HTR-8/SVneo (cell line): ENCODE data around the gene SLC35F1.
A peak's percentile ranks its signal among the peaks of the same experiment; 100 is the strongest.

Source experiments
- DNase-seq: peaks from one replicate; pipeline ENCODE4 v3.0.0; 2011; ENCODE audit warnings: low spot score, mixed read lengths; ENCODE audit not compliant: insufficient read length
- FAIRE-seq: peaks from 2 replicates; lab custom pipeline; 2011; peaks lifted over from hg19 to GRCh38; lab: Jason Lieb, UNC

Gene SLC35F1

DNA sequence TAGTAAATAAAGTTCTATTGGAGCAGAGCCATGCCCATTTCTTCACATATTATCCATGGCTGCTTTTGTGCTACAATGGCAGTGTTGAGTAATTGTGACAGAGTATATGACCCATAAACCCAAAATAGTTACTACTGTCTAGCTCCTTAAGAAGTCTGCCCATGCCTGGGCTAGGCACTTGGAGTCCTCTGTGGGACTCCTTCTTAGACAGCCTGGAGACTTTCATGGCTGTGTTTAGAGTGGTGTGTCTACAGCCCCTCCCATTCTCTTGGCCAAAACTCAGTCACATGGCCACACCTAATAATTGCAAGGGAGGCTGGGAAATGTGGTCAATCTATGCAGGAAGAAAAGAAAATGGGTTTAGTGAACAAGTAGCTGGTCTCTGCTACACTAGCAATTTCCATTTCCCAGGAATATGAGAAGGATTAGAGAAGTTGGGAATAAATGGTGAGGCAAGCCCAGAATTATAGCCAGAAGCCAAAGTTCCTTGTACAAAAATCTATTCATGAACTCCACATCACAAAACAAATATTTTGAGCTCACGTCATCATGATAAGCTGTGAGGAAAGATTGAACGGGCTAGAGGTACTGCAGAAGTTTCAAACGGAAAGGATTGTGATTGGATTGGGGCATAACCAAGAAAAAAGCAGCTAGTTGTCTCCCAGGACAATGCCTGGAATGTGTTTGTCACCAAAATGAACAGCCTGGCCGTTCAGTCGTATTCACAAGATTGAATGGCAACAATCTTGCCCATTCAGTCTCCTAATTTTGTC lies 389.3 kb downstream of the SLC35F1 start:
- FAIRE-seq (no peak), DNase-seq (no peak)

DNA sequence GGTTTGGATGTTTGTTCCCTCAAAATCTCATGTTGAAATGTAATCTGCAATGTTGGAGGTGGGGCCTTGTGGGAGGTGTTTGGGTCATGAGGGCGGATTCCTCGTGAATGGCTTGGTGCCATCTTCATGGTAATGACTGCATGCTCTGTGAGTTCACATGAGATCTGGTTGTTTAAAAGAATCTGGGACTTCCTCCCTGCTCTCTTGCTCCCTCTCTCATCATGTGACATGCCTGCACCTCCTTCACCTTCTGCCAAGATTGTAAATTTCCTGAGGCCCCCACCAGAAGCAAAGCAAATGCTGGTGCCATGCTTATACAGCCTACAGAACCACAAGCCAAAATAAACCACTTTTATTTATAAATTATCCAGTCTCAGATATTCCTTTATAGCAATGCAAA lies 390.8 kb downstream of the SLC35F1 start:
- no peak for DNase-seq
- no peak for FAIRE-seq

DNA sequence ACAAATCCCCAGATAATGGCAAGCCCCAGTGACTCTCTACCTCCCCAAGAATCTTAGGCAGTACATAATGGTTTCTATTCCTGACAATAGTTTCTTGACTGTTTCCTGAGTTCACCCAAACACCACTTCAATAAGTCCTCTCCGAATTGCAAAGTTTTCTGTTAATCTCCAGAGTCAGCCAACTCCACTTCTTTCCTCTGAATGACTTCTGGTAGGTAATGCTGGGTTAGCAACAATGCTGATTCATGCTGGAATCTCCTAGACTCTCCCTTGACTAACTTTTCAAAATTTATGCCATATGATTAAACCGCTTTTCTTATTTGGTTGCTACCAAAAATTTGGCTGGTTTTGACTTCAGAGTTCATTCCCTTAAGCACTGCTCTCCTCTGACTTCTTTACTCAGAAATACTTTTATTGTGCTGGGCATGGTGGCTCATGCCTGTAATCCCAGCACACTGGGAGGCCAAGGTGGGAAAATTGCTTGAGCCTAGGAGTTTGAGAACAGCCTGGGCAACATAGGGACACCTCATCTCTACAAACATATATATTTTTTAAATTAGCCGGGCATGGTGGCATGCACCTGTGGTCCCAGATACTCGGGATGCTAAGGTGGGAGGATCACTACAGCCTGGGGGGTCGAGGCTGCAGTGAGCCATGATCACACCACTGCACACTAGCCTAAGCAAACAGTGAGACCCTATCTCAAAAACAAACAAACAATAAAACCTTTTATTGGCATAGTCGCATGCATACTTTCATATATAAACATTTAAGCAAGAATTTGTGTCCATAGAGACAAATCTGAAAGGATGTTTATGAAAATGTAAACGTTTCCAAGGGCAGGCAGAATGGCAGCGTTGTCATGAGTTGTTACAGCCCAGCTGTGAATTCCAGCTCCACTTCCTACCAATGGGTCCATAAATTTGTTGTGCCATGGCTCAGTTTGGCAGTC lies 391.7 kb downstream of the SLC35F1 start:
- FAIRE-seq: no peak

DNA sequence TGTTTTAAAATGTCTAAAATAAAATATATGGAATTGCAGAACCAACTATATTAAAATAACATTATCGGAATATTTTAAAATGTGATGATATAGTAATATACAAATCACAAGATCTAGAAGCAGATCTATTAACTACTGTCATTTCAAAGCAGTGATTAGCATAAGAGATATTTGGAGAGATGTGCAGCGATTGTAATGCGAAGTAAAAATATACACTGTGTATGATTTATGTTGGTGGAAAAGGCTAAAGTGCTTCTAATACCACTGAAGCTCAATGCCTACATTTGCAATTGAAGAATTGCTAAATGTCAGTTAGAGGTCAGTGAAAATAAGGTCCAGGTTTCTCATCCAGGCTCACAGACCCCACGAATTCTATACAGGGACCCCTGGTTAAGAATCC lies 392.4 kb downstream of the SLC35F1 start:
- DNase-seq (no peak), FAIRE-seq (no peak)

More for the DNA sequence above, 391.7 kb downstream of the SLC35F1 start:
- no peak for DNase-seq

DNA sequence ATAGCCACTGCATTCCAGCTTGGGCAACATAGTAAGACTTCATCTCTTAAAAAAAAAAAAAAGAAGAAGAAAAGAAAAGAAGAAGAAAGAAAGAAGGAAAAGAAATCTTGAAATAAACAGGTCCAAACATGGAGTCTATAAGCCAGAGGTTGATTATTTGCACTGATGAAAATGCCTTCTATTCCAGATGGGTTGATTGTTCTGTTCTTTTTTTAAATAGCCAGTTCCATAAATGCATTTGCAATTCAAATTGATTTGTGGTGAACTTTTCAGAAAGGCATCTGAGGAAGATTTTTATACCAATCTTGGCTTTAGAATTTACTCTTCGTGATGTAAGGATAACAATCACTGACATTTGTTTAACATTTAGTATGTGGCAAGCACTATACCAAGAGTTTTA lies 397.3 kb downstream of the SLC35F1 start:
- DNase-seq (no peak), FAIRE-seq (no peak)

DNA sequence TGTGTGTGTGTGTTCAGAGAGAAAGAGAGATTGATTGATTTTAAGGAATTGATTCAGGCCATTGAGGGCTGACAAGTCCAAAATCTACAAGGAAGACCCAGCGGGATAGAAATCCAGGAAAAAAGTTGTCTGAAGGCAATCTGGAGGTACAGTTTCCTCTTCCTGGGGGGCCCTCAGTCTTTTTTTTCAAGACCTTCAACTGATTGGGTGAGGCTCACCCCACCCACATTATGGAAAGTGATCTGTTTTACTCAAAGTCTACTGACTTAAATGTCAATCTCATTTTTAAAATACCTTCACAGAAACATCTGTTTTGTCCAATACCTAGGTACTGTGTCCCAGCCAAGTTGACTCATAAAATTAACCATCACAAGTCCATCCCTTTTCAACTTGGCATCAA lies 398.0 kb downstream of the SLC35F1 start:
- FAIRE-seq: no peak
- DNase-seq: no peak

DNA sequence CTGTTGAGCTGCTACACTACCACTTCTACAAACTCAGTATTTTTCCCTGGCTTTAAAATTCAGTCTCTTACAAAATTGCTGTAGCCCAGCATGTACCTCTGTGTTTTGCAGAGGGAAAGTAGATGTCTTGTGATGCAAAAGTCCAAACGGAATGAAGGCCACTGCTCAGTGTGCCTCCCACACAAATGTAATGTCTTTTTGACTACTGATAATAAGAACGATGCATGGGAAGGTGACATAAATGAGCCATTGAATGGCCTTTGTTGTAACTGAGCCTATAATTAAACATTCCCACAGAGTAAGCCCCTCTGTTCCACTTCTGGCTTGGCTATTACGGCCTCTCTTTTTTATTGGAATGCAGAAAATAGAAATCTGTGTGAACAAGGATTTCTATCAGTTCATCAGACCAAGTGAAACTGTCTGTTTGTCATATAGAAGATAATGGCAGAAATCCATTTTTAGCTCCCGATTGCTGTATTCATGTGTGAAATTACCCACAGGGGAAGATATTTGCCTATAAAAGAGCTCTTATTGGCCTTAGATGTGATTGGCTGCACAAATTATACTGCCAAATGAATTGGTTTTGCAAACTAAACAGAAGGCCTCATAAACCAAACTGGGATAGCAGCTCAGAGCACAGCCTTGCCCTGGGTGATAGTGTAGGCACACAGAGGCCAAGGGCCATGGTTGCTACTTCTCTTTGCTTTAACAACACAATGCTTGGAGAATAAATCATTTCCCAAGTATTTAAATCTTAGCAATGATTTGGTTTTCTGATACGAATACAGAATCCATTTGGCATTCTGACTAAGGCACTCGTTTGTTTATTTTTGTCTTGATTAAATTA lies 399.6 kb downstream of the SLC35F1 start:
- DNase-seq (no peak), FAIRE-seq (no peak)

DNA sequence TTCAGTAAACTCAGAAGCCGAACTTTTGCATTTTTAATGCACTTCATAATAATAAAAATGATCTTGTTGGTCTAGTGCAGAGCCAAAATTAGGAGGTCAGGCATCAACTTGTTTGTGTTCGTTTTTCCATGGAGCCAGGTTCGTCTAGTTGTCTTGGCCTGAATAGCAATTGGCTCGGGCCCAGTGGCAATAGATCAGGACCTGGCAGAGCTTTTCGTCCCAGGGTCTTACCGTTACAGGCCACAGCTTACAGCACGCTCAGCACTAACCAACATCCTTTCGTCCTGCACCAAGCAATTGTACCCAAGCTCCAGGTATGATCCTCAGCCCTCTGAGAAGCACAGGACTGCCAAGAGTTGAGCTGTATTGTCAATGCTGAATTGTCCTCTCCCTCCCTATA lies 400.5 kb downstream of the SLC35F1 start:
- no peak for FAIRE-seq
- no peak for DNase-seq

DNA sequence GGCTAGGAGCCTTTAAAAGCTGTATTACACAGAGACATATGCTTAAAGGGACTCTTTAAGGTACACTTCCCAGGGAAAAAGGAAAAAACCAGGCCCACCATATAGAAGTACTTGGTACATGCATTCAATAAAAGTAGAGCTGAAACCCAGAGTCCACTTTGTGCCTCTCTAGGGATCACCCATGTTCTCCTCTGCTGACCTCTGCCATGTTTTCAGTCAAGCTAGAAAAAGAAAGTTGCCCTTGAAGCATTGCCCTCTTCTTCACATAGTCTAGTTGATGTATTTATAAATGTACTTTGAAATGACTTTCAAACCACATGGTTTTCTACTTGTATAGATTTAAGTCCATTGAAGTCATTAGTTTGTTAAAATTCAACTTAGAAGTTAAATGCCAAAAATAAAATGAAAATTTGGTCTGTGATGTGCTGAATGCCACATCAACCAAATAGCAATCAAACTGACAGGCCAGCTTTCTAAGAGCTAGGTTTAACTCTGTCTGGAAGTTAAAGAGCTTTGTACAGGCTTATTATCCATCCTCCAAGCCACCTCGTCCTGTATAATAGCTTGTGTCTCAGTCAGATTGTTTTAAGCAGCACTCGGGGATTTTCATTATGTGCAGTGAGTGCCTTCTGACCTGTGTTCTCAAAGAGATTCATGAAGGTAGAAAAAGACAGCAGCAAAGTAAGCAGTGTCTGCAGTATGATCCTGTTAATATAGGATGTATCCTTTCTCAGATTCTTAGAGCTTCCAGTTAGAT lies 402.5 kb downstream of the SLC35F1 start:
- FAIRE-seq (no peak), DNase-seq (no peak)

DNA sequence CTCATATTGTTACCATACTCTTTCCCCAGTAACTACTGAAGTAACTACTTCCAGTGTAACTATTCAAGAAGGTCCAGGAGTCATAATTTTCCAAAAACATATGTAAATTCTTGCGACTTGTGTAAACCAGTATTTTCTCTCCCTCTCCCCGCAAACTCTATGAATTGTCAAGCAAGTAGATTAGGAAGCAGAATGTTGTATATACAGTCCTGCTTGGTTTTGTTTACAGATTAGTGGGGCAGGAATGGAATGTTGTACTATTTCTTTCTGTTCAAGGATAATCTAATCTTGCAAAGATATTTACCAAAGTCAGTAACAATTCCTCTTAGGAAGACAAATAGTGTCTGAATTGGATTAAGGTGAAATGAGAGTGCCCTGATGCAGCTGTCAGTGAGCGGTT lies 406.1 kb downstream of the SLC35F1 start:
- FAIRE-seq (no peak), DNase-seq (no peak)

DNA sequence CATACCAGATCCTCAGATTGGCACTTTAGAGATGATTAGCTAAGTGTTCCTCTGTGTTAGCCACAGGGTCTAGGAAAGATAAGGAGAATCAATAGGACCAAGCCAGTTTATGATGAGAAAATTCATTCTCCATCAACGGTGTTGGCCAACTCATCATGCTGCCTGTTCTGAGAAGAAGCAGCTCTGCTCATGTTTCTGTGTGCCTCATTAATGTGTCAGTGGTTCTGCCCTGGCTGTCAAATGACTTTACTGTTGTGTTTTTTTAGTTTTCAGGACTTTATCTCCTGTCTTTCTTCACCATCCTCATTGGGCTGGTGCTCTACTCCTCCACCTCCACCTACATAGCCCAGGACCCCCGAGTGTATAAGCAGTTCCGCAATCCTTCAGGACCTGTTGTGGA lies 406.7 kb downstream of the SLC35F1 start:
- FAIRE-seq (no peak), DNase-seq (no peak)

DNA sequence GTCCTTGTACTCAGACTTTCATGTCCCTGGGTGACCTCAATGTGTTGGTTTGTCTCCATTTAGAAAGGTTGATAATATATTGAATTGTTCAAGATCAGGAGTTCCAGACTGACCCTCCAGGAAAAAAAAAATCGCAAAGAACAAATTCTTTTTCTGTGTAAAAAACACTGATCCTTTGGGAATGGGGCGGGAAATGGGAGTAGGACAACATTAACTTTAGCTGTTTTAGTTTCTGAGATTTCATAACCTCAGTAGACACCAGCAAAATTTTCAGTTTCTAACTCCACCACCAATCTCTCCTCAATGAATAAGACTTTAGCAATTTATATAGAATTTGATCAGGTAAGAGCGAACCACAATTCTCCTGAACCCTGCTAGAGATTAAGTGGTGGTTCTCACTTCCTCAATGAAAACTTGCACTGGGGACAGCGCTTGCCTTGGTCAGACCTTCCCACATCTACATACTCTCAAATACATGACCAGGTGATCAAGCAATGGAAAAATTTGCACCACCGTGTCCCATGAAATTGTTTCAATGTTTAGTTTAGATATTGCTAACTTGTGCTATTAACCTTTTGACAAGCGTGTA lies 409.8 kb downstream of the SLC35F1 start:
- no peak for DNase-seq
- no peak for FAIRE-seq

DNA sequence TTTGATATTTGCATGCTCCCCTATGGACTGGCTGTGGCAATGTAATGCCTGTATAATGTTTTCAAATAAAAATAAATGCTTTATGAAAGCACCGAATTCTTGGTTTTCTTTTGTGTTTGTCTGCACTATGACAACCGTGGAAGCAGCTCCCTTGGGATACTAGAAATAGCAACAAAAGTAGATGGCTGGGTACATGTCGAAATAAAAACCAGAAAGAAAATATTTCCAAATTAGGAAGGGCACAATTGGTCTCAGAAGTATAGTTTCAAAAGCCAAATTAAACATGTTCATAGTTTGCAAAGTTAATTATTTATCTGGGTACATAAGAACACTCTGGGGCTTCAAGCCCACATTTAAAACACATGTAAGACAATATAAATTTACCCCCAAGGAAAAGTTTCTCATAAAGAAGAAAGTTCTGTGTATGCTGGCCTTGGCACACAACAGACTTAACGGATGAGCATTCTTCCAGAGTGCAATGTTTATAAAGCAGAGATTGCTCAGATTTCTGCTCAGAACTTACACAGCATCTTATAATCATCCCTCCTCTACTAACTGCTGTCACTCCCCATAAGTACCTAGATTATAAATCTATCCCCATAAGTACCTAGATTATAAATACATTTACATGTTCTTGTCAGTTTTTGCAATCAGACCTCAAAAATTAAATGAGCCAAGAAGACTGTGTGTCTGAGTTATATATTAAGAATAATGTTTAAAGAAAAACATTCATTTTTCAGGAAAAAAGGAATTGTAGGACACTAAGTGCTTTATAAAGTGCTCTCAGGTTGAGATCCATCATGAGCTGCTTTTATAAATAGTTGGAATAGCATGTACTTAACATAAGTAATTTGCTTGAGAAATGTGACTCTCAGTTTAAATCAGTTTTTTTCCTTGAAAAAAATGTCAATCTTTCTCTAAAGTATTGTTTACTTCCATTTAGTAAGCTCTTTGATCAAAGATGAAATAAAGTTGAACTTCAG lies 410.8 kb downstream of the SLC35F1 start:
- no peak for DNase-seq

DNA sequence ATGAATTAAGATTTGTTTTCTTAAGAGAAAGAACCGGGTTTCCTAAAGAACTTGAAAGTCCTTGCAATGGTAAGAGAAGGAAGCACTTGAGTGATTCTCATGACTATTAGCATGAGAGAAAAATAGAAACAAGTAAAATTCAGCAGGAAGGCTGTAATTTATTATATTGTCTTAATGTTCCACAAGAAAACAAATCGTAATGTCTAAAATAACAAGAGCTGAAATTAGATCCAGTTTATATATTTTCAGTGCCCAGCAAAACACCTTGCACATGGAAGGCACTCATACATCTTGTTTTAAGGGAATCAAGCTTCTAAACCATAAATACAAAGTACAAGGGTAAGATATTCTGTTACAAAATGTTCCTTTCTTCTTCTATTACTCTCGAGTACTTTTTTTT lies 411.6 kb downstream of the SLC35F1 start:
- no peak for FAIRE-seq

More for the DNA sequence above, 410.8 kb downstream of the SLC35F1 start:
- no peak for FAIRE-seq

DNA sequence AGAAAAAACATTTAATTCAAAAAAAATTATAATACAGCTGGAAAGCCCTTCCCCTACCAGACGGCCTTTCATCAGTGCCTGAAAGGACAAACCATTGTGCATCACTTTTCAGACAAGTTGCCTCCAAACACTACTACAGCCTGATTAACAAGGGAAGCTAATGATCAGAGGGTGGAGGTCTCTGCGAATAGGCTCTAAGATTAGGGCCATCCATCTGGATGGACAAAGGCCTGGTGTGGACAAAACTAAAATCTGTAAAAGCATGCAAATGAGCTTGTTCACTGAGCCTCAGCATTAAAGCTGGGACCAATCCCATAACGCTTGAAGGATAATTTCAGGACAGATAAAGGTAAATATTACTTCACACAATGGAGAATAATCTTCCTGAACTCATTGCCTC lies 412.4 kb downstream of the SLC35F1 start:
- DNase-seq: no peak
- no peak for FAIRE-seq

More for the DNA sequence above, 411.6 kb downstream of the SLC35F1 start:
- no peak for DNase-seq

DNA sequence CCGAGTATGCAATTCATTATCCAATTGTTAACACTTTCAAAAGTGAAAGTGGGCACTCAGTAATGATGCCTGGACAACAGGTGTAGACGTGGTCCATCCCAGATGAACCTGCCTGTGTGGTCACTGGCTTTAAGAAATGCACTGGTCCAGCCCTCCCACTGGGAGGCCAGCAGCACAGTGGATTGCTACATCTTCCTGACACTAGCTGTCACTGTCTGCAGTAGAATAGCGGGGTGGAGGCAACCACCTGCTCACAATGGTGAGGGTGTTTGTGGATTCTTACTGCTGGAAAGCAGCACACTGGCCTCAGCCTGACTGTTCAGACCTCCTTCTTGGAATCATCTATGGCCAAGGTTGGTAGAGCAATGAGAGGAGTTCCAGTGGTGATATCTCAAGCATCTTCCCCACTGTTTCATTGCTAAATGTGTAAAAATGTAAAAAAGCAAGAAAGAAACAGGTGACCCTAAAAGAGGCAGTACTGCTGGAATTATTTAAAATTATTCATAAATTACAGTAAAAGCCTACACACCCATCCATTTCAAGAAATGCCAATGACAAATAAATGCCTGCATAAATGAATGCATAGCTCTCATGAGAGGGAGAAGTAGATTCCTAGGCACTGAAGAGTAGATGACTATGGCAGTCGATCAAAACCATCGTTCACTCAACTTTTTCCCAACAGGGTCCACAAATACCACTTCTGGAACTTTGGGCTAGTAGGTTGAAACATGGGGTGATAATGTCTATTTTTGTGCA lies 413.0 kb downstream of the SLC35F1 start:
- DNase-seq (peak; percentile 3), FAIRE-seq (peak; percentile 59)

DNA sequence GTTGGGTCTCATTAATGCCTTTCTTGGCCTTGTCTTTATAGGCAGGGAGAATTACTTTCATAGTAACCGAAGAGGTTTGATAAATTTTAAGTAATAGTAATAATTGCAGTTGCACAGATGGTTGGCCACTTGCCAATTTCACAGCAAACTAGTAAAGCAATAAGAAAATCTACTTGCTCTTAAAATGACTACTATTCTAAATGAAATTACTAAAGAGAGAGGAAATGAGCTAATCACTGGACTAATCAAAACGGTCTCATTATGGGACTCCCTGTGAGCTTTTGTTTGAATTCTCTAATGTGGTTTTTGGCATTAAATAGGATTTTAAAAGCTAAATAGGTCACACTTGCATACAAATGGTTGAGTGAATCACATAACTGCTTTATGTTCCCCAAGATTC lies 413.6 kb downstream of the SLC35F1 start:
- FAIRE-seq (no peak), DNase-seq (no peak)
